ENCODE data around the gene CRISP1. TPM values are rescaled to one million over a fixed set of nuclear protein-coding genes. Genes with fewer than 3 reads are reported as not detected.

The CRISP1 gene
- total and polyA plus RNA-seq, 9 of the 15 experiments (the other 6 are each of a cell fraction or from before 2014, with no cell fraction given): not detected

DNA sequence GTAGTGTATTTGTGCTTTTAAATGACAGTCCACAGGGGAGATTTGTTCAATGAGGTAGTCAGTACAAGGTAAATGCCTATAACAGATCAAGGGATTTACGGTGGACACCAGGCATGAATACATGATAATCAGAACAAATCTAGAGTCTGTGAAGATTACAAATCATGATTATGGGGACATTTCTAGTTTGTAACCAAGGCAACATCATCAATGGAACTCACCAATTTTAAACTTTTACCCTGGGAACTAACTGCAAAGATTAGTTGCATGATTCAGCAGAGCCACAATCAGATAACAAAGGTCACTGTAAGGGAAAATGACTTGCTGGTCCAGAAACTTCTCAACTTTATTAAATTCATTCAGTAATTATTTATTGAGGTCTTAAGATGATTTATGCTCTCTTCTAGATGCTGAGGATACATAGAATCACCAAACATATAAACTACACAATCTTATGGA is at the start of gene CRISP1 (continued):
- TF ChIP-seq NFE2L1 (tag; IDR thresholded peaks at IDR 0.05; ENCODE audit: borderline replicate concordance, low read depth) (no peak), CXXC5 (CRISPR knock-in tag; IDR thresholded peaks at IDR 0.05) (no peak), ZNF316 (IDR thresholded peaks at IDR 0.05) (peak; percentile 68; the same call in 1 of the 2 replicates), ZNF431 (CRISPR knock-in tag; IDR thresholded peaks at IDR 0.05) (no peak), TCF15 (CRISPR knock-in tag; IDR thresholded peaks at IDR 0.05) (no peak), ATF4 (CRISPR knock-in tag; IDR thresholded peaks at IDR 0.05) (no peak), EP300 (IDR thresholded peaks at IDR 0.05; ENCODE audit: low read length) (peak; percentile 69), ELF2 (CRISPR knock-in tag; IDR thresholded peaks at IDR 0.05) (no peak), CBX5 (IDR thresholded peaks at IDR 0.05; ENCODE audit: borderline replicate concordance, low read depth) (no peak), CHD2 (IDR thresholded peaks at IDR 0.05; ENCODE audit: low read depth, low read length) (no peak), KAT2B (IDR thresholded peaks at IDR 0.05; ENCODE audit: low read depth, low read length) (no peak), ZNF639 (CRISPR knock-in tag; conservative IDR thresholded peaks at IDR 0.05 in 1 of 2, IDR thresholded peaks at IDR 0.05 in 1 of 2) (no peak), ZNF140 (CRISPR knock-in tag; IDR thresholded peaks at IDR 0.05) (no peak), HINFP (tag; conservative IDR thresholded peaks at IDR 0.05; ENCODE audit: low read depth) (no peak), POLR2H (tag; IDR thresholded peaks at IDR 0.05; ENCODE audit: low read depth) (no peak)
- TF ChIP-seq, protein P1, sequence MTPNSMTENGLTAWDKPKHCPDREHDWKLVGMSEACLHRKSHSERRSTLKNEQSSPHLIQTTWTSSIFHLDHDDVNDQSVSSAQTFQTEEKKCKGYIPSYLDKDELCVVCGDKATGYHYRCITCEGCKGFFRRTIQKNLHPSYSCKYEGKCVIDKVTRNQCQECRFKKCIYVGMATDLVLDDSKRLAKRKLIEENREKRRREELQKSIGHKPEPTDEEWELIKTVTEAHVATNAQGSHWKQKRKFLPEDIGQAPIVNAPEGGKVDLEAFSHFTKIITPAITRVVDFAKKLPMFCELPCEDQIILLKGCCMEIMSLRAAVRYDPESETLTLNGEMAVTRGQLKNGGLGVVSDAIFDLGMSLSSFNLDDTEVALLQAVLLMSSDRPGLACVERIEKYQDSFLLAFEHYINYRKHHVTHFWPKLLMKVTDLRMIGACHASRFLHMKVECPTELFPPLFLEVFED (CRISPR knock-in tag; conservative IDR thresholded peaks at IDR 0.05): no peak
- TF ChIP-seq, protein P2, sequence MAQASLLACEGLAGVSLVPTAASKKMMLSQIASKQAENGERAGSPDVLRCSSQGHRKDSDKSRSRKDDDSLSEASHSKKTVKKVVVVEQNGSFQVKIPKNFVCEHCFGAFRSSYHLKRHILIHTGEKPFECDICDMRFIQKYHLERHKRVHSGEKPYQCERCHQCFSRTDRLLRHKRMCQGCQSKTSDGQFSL (CRISPR knock-in tag; IDR thresholded peaks at IDR 0.05): no peak
- TF ChIP-seq, protein P2 (tag; IDR thresholded peaks at IDR 0.05): no peak
- TF ChIP-seq, protein P3, sequence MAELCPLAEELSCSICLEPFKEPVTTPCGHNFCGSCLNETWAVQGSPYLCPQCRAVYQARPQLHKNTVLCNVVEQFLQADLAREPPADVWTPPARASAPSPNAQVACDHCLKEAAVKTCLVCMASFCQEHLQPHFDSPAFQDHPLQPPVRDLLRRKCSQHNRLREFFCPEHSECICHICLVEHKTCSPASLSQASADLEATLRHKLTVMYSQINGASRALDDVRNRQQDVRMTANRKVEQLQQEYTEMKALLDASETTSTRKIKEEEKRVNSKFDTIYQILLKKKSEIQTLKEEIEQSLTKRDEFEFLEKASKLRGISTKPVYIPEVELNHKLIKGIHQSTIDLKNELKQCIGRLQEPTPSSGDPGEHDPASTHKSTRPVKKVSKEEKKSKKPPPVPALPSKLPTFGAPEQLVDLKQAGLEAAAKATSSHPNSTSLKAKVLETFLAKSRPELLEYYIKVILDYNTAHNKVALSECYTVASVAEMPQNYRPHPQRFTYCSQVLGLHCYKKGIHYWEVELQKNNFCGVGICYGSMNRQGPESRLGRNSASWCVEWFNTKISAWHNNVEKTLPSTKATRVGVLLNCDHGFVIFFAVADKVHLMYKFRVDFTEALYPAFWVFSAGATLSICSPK (IDR thresholded peaks at IDR 0.05; ENCODE audit: borderline replicate concordance): no peak

All from K562 (cell line).